Measurements from ENCODE around the gene BLACAT1.

Gene BLACAT1

GRCh38 chr1:205420938-205421337 lies 34.9 kb downstream of the BLACAT1 start:
- TF ChIP-seq CTCF (IDR thresholded peaks at IDR 0.05; ENCODE audit: low read depth, low read length) (no peak), EZH2phosphoT487 (IDR thresholded peaks at IDR 0.05; ENCODE audit: low read depth) (no peak)
- no peak overlapping the region for H3K4me3 ChIP-seq (ENCODE audit: low read length)
- H3K4me2 ChIP-seq (ENCODE audit: low read length): no peak overlapping the region
- H3K9ac ChIP-seq (ENCODE audit: low read length): no peak overlapping the region
- no peaks in the 10 kb centered on the region for H3K79me2 ChIP-seq (ENCODE audit: low read length)
- H3K36me3 ChIP-seq (replicated peaks; ENCODE audit: low read depth, low read length): no peaks in the 10 kb centered on the region
- H3K4me1 ChIP-seq (ENCODE audit: low read length): no peaks in the 10 kb centered on the region
- peaks cover 68% of the 10 kb centered on the region for H3K27me3 ChIP-seq (ENCODE audit: low read depth, low read length)
- H2AFZ ChIP-seq (ENCODE audit: low read depth, low read length): no peak overlapping the region
- H3K9me3 ChIP-seq (ENCODE audit: insufficient read depth, low read length): no peaks in the 10 kb centered on the region
- H4K20me1 ChIP-seq (ENCODE audit: insufficient read depth, low read length): no peaks in the 10 kb centered on the region
- no peak overlapping the region for H3K27ac ChIP-seq (ENCODE audit: low read length)

GRCh38 chr1:205417870-205418635 lies 37.8 kb downstream of the BLACAT1 start:
- TF ChIP-seq EZH2phosphoT487 (IDR thresholded peaks at IDR 0.05; ENCODE audit: low read depth) (no peak), CTCF (IDR thresholded peaks at IDR 0.05; ENCODE audit: low read depth, low read length) (no peak)
- Histone ChIP-seq H3K4me1 (ENCODE audit: low read length) (no peaks in the 10 kb centered on the region), H2AFZ (ENCODE audit: low read depth, low read length) (no peak overlapping the region), H4K20me1 (ENCODE audit: insufficient read depth, low read length) (no peaks in the 10 kb centered on the region), H3K9ac (ENCODE audit: low read length) (no peak overlapping the region), H3K9me3 (ENCODE audit: insufficient read depth, low read length) (no peaks in the 10 kb centered on the region), H3K4me2 (ENCODE audit: low read length) (no peak overlapping the region), H3K36me3 (replicated peaks; ENCODE audit: low read depth, low read length) (no peaks in the 10 kb centered on the region), H3K27me3 (ENCODE audit: low read depth, low read length) (peaks cover 46% of the 10 kb centered on the region), H3K79me2 (ENCODE audit: low read length) (no peaks in the 10 kb centered on the region), H3K27ac (ENCODE audit: low read length) (no peak overlapping the region), H3K4me3 (ENCODE audit: low read length) (no peak overlapping the region)

GRCh38 chr1:205416322-205416721 lies 39.5 kb downstream of the BLACAT1 start:
- Histone ChIP-seq H2AFZ (ENCODE audit: low read depth, low read length) (no peak overlapping the region), H3K4me3 (ENCODE audit: low read length) (no peak overlapping the region), H3K79me2 (ENCODE audit: low read length) (no peaks in the 10 kb centered on the region), H3K9me3 (ENCODE audit: insufficient read depth, low read length) (no peaks in the 10 kb centered on the region), H3K4me1 (ENCODE audit: low read length) (no peaks in the 10 kb centered on the region), H3K9ac (ENCODE audit: low read length) (no peak overlapping the region), H3K36me3 (replicated peaks; ENCODE audit: low read depth, low read length) (no peaks in the 10 kb centered on the region), H3K4me2 (ENCODE audit: low read length) (no peak overlapping the region), H4K20me1 (ENCODE audit: insufficient read depth, low read length) (no peaks in the 10 kb centered on the region), H3K27me3 (ENCODE audit: low read depth, low read length) (peaks cover 42% of the 10 kb centered on the region), H3K27ac (ENCODE audit: low read length) (no peak overlapping the region)
- TF ChIP-seq CTCF (IDR thresholded peaks at IDR 0.05; ENCODE audit: low read depth, low read length): no peak
- TF ChIP-seq EZH2phosphoT487 (IDR thresholded peaks at IDR 0.05; ENCODE audit: low read depth): no peak

- TF ChIP-seq CTCF (IDR thresholded peaks at IDR 0.05; ENCODE audit: low read depth, low read length): no peak
- no peak for TF ChIP-seq EZH2phosphoT487 (IDR thresholded peaks at IDR 0.05; ENCODE audit: low read depth)
Observed at GRCh38 chr1:205410581-205411298, 45.1 kb downstream of the BLACAT1 start.

More at GRCh38 chr1:205410581-205411298, 45.1 kb downstream of the BLACAT1 start:
- Histone ChIP-seq H3K27ac (ENCODE audit: low read length) (no peak overlapping the region), H2AFZ (ENCODE audit: low read depth, low read length) (no peak overlapping the region), H3K9me3 (ENCODE audit: insufficient read depth, low read length) (no peaks in the 10 kb centered on the region), H3K9ac (ENCODE audit: low read length) (no peak overlapping the region), H3K4me2 (ENCODE audit: low read length) (no peak overlapping the region), H4K20me1 (ENCODE audit: insufficient read depth, low read length) (no peaks in the 10 kb centered on the region), H3K79me2 (ENCODE audit: low read length) (no peaks in the 10 kb centered on the region), H3K36me3 (replicated peaks; ENCODE audit: low read depth, low read length) (no peaks in the 10 kb centered on the region), H3K4me3 (ENCODE audit: low read length) (no peak overlapping the region), H3K4me1 (ENCODE audit: low read length) (no peaks in the 10 kb centered on the region), H3K27me3 (ENCODE audit: low read depth, low read length) (peaks cover 40% of the 10 kb centered on the region)

Measured in OCI-LY3 (cell line).